HG03066 (cell line): ENCODE results near the gene TAF4B.
"Not testable (repeated sequence)": the region's sequence is repeated elsewhere in the genome, so short reads cannot be mapped to it uniquely, and the experiment has no call there.

Experiments used
- ATAC-seq: cut with Tn5 transposase; IDR thresholded peaks from one replicate; pipeline ENCODE4 v1.9.1; 2021; ENCODE audit warnings: low read depth; ENCODE audit not compliant: unreplicated experiment

TAF4B gene

GRCh38 chr18:26421503-26421902 is 195.3 kb downstream of the TAF4B start:
- ATAC-seq = no peak

- no peak for ATAC-seq
Observed at GRCh38 chr18:26421931-26422330, 195.7 kb downstream of the TAF4B start.

DNA sequence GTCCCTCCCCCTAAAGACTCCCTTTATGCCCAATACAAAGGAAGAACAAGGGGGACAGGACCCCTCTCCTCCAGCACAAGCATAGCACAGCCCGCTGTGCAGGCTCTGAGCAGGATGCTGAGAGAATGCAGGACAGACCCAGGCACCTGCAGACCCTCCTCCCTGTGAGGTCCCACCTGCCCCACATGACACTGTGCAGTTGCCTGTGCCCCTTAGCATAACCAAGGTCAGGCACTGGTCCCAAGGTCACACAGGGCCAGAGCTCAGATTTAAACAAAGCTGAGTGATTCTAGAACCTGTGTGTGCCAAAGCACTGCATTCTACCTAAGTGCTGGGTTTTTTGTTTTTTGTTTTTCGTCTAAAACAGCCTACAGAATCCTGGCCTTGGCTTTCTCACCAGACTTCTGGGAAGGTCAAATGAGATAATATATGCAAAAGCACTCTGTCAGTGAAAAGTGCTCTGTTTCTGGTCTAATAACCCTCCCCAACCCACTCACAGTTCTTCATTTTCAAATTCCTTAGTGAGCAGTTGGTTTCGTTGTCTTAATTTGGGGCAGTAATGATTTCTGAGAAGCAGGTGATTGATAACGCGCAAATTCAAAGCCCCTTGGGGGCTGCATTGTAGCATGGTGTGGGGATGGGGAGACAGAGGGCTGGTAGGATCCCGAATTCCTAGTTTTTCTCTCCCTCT is 196.4 kb downstream of the TAF4B start:
- peak; percentile 89 for ATAC-seq

GRCh38 chr18:26424428-26425147 is 198.3 kb downstream of the TAF4B start:
- no peak for ATAC-seq

DNA sequence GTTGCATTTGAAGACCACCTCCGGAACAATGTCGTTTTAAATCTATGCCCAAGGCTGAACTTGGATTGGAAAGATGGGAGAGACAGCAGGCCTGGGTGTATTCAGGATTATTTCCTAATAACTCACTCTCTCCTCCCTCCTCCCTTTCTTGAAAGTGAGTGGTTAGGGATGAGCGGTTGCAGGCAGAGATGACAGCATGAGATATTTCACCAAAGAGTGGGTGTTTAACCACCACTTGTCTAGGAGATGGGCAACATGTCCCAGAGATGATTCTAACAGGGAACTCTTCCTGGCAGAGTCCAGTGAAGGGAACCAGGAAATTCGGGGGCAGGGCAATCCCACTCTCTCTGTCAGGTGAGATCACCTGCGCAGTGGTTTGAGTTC is 198.9 kb downstream of the TAF4B start:
- ATAC-seq = no peak

DNA sequence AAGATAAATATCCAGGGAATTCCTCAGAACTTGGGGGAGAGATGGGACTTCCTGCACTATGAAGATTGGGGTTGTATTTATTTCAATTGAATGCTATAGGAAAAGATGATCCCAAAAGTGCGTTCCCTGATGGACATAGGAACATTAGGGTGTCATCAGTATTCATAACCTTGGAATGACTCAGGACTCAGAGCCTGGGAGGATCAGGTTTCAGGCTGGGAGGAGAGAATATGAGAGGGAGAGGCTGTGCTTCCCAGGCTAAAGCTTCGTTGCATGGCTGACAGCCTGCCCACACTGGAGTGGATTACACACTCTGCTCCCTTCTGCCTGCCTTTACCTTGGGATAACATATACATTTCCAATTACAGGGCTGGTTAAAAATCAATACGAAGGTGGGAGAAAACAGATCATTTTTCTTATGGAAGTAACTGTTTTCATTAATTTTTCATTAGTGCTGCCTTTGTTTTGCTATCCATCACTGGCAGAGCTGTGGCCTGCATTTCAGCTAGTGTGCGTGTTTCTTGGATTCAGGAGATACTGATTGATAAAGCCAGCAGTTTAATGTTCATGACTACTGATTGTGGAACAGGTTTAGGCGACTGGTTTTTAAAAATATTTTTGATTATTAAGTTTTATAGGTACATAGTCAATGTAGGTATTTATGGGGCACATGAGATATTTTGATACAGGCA is 203.4 kb downstream of the TAF4B start:
- no peak for ATAC-seq

DNA sequence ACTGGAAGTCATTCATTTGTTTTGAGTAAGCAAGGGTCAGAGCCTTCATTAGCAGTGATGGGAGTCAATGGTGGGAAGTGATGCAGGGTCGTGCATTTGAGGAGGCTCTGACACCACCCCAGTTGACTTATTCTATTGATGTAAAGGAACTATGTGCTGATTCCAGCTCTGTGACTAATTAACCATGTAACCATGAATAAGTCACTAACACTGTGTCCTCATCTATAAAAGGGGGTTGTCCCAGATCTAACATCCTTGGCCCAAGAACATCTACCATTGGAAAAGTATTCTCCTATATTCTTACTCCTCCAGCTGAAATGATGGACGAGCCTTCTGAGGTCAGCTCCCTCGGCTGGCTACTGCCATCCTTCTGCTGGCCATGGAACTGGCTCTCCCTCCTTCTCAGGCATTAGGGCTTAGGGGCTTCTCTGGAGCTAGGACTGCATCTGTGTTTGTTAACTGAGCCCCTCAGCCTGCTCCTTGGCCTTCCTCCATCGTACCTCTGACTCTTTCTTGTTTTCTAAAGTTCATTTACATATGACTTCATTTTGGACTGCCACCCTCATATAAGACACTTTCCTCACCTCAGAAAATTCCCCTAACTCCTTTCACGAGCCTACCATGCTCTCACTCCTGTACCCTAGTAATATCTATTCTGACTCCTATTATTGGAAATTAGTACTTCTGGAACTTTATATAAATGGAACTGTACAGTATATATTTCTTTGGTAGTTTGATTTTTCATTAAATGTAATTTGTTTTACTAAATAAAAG is 206.6 kb downstream of the TAF4B start:
- no peak for ATAC-seq

- ATAC-seq = no peak
Observed at GRCh38 chr18:26434887-26435286, 208.6 kb downstream of the TAF4B start.

DNA sequence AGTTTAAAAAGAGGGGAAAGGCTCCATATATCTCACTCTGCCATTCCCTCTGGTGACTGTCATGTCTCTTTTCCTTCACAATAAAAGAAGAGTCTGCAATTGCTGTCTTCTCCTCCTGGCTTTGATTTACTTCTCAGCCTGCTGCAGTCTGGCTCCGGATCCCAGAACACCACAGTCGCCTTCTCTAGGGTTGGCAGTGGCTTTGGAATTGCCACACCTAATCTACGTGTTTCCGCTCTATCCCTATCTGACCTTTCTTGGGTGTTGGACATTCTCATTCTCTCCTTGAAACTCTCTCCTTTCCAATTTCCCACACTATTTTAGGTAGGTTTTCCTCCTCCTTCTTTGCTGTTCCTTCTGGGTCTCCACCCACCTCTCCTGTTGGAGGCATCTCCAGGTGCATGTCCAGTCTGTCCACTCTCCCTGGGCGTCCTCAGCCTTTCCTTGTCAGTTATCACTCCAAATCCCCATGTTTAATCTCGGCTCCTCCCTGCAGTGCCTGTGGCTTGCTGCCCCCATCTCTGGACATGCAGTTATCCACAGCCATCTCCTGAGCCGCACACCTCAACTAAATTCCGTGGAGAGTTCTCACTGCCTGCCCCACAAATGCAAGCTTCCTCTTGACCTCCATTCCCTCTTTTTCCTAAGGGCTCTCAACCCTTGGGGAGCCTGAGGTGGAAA is 209.3 kb downstream of the TAF4B start:
- ATAC-seq = no peak

DNA sequence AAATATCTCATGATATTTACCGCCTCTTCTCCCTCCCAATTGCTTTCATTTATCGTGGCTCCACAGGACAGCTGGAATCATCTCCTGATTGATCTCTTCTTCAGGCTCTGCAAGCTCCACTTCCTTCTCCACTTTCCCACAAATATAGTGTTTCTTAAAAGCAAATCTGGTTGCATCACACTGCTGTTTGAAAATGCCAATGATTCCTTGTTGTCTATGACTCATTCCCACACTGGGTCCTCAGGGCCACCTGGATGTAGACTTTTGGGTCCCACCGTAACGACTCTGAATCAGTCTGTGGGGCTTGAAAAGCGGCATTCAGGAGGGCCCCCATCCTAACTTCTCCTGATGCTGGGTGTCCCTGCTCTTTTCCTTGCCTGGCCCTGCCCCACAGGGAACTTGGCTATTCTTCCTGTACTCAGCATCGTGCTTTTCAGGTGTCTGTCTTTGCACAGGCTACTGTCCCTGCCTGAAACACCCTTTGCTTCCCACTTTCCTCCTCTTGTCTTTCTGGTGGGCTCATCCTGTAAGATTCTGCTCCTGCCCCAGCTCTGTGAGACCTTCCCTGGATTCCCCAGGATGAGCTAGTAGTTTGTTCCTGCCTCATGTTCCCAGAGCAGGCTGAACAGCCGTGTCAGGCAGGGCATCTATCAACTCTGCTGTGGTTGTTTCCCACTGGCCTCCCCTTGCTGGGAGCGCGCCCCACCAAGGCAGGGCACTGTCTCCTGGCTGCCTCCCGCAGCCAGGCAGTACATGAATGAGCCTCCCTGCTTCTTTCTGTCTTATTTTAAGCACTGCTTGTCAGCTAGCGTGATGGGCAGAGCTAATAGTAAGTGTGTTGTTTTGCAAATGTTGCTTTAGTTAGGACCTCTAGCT is 210.2 kb downstream of the TAF4B start:
- ATAC-seq = no peak

DNA sequence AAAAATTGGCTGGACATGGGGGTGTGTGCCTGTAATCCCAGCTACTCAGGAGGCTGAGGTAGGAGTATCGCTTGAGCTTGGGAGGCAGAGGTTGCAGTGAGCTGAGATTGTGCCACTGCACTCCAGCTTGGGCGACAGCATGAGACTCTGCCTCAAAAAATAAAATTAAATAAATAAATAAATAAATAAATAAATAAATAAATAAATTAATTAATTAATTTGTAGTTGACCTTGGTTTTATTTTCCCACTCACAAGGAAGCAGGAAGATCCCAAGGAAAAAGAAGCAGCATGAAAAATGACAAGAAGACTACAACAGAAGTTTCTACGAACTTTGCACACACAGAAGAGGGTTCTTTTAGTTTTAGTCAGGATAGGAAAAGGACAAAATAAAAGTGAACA is 211.4 kb downstream of the TAF4B start:
- not testable (repeated sequence) for ATAC-seq

DNA sequence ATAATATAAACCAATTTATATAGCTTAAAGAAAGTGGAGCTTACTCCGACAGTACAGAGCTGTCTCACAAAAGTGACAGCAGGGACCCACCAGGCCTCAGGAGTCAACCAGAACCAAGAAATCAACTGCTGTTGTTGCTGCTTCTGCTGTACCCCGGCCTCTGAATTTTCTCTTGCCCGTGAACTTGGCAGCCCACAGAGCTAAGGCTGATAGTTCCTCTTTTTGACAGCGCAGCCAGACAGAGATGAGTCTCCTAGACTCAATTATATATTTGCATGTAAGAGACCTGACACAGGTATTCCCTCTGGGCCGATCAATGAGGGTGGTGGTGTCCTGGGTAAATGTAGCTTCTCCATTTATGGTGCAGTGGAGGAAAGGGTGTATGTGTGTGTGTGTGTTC is 212.7 kb downstream of the TAF4B start:
- peak; percentile 89 for ATAC-seq

- ATAC-seq = no peak
Observed at GRCh38 chr18:26439537-26439936, 213.3 kb downstream of the TAF4B start.

GRCh38 chr18:26440644-26441043 is 214.4 kb downstream of the TAF4B start:
- no peak for ATAC-seq
